IPS-18a (cell line): ENCODE measurements around the gene MED15.

ENCODE experiments used
- H3K27ac ChIP-seq: one replicate; pipeline ENCODE4 v1.5.1; 2013; ENCODE audit warnings: low read length
- H3K27me3 ChIP-seq: one replicate; pipeline ENCODE4 v1.6.1; 2013; ENCODE audit warnings: mild to moderate bottlenecking, low read length; ENCODE audit not compliant: control insufficient read depth, insufficient read depth
- H3K36me3 ChIP-seq: one replicate; pipeline ENCODE4 v1.6.1; 2013; ENCODE audit warnings: low read depth, low read length; ENCODE audit not compliant: control insufficient read depth
- H3K4me1 ChIP-seq: one replicate; pipeline ENCODE4 v1.6.1; 2013; ENCODE audit warnings: low read depth, low read length; ENCODE audit not compliant: control insufficient read depth
- H3K4me3 ChIP-seq: one replicate; pipeline ENCODE4 v1.5.1; 2013; ENCODE audit warnings: low read length
- H3K9ac ChIP-seq: one replicate; pipeline ENCODE4 v1.6.1; 2013; ENCODE audit warnings: mild to moderate bottlenecking, low read length, moderate library complexity
- H3K9me3 ChIP-seq: one replicate; pipeline ENCODE4 v1.6.1; 2013; ENCODE audit warnings: low read depth, low read length; ENCODE audit not compliant: control insufficient read depth

The MED15 gene

GRCh38 chr22:20580179-20580578 lies 72.8 kb downstream of the MED15 start:
- no peak overlapping the region for H3K27ac ChIP-seq
- H3K9ac ChIP-seq = no peak overlapping the region
- H3K27me3 ChIP-seq = no peaks in the 10 kb centered on the region
- no peaks in the 10 kb centered on the region for H3K9me3 ChIP-seq
- H3K4me1 ChIP-seq = no peaks in the 10 kb centered on the region
- H3K4me3 ChIP-seq = no peak overlapping the region
- H3K36me3 ChIP-seq = peaks cover 32% of the 10 kb centered on the region

GRCh38 chr22:20580611-20581502 lies 73.4 kb downstream of the MED15 start:
- H3K4me3 ChIP-seq = no peak overlapping the region
- H3K27me3 ChIP-seq = no peaks in the 10 kb centered on the region
- H3K9me3 ChIP-seq = no peaks in the 10 kb centered on the region
- no peaks in the 10 kb centered on the region for H3K4me1 ChIP-seq
- H3K9ac ChIP-seq = no peak overlapping the region
- H3K36me3 ChIP-seq = peaks cover 38% of the 10 kb centered on the region
- no peak overlapping the region for H3K27ac ChIP-seq

GRCh38 chr22:20581503-20582170 lies 74.2 kb downstream of the MED15 start:
- no peaks in the 10 kb centered on the region for H3K27me3 ChIP-seq
- no peak overlapping the region for H3K4me3 ChIP-seq
- no peaks in the 10 kb centered on the region for H3K9me3 ChIP-seq
- no peaks in the 10 kb centered on the region for H3K4me1 ChIP-seq
- no peak overlapping the region for H3K27ac ChIP-seq
- H3K36me3 ChIP-seq = peaks cover 37% of the 10 kb centered on the region
- H3K9ac ChIP-seq = no peak overlapping the region

GRCh38 chr22:20582171-20582511 lies 74.7 kb downstream of the MED15 start:
- peaks cover 38% of the 10 kb centered on the region for H3K36me3 ChIP-seq

GRCh38 chr22:20582520-20583361 lies 75.3 kb downstream of the MED15 start:
- H3K4me3 ChIP-seq = no peak overlapping the region
- no peak overlapping the region for H3K27ac ChIP-seq
- no peaks in the 10 kb centered on the region for H3K4me1 ChIP-seq
- H3K27me3 ChIP-seq = no peaks in the 10 kb centered on the region
- no peak overlapping the region for H3K9ac ChIP-seq
- no peaks in the 10 kb centered on the region for H3K9me3 ChIP-seq
- peaks cover 36% of the 10 kb centered on the region for H3K36me3 ChIP-seq

More at GRCh38 chr22:20582171-20582511, 74.7 kb downstream of the MED15 start:
- Histone ChIP-seq H3K27ac (no peak overlapping the region), H3K9me3 (no peaks in the 10 kb centered on the region), H3K9ac (no peak overlapping the region), H3K4me1 (no peaks in the 10 kb centered on the region), H3K4me3 (no peak overlapping the region), H3K27me3 (no peaks in the 10 kb centered on the region)

- Histone ChIP-seq H3K9ac (no peak overlapping the region), H3K36me3 (peaks cover 33% of the 10 kb centered on the region), H3K4me3 (no peak overlapping the region), H3K9me3 (no peaks in the 10 kb centered on the region), H3K4me1 (no peaks in the 10 kb centered on the region), H3K27ac (no peak overlapping the region), H3K27me3 (no peaks in the 10 kb centered on the region)
Observed at GRCh38 chr22:20583471-20583922, 76.1 kb downstream of the MED15 start.

- Histone ChIP-seq H3K4me1 (no peaks in the 10 kb centered on the region), H3K27me3 (no peaks in the 10 kb centered on the region), H3K9me3 (no peaks in the 10 kb centered on the region), H3K9ac (no peak overlapping the region), H3K36me3 (peaks cover 30% of the 10 kb centered on the region), H3K27ac (no peak overlapping the region), H3K4me3 (no peak overlapping the region)
Observed at GRCh38 chr22:20584029-20584871, 76.8 kb downstream of the MED15 start.

GRCh38 chr22:20584872-20585638 lies 77.6 kb downstream of the MED15 start:
- Histone ChIP-seq H3K9ac (no peak overlapping the region), H3K27me3 (no peaks in the 10 kb centered on the region), H3K36me3 (peaks cover 30% of the 10 kb centered on the region), H3K4me1 (no peaks in the 10 kb centered on the region), H3K4me3 (no peak overlapping the region), H3K9me3 (no peaks in the 10 kb centered on the region), H3K27ac (no peak overlapping the region)

- H3K36me3 ChIP-seq = peaks cover 30% of the 10 kb centered on the region
- H3K9ac ChIP-seq = no peak overlapping the region
- no peak overlapping the region for H3K27ac ChIP-seq
- no peaks in the 10 kb centered on the region for H3K27me3 ChIP-seq
- no peak overlapping the region for H3K4me3 ChIP-seq
- H3K9me3 ChIP-seq = no peaks in the 10 kb centered on the region
- no peaks in the 10 kb centered on the region for H3K4me1 ChIP-seq
Observed at GRCh38 chr22:20585639-20586402, 78.4 kb downstream of the MED15 start.

- Histone ChIP-seq H3K9ac (no peak overlapping the region), H3K27me3 (no peaks in the 10 kb centered on the region), H3K36me3 (peaks cover 30% of the 10 kb centered on the region), H3K27ac (no peak overlapping the region), H3K9me3 (no peaks in the 10 kb centered on the region), H3K4me1 (no peaks in the 10 kb centered on the region), H3K4me3 (no peak overlapping the region)
Observed at GRCh38 chr22:20586403-20586745, 79.0 kb downstream of the MED15 start.
